GM19043 (cell line): Measurements from ENCODE around the gene SAP30.

ENCODE experiments used
- ATAC-seq: cut with Tn5 transposase; IDR thresholded peaks from one replicate; pipeline ENCODE4 v1.9.1; 2021; ENCODE audit warnings: low read depth; ENCODE audit not compliant: unreplicated experiment

The SAP30 gene

DNA sequence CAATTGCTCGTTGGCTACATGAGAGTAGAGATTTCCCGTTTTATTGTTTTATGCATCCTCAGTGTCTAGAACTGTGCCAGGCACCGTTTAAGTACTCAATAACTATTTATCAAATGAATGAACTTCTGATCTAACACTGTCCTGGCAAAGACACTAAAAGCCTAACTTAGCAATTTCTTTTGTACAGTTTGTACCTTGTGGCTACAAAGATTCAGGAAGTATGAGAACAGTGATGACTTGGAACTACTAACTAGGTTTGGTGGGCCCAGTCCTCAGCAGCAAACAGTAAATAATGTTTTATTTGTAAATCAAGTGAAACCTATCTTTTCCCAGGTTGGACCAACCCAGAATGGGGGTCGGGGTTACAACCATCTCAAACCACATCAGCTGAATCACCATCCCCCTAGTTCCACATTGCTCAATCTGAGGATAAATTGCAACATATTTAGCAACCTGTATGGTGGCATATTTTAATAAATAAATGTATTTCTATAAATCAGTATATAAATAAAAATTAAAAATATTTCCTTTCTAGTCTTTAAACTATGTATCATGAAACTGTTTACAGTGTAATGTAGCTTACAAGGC, 40.4 kb downstream of the SAP30 start:
- no peak for ATAC-seq

DNA sequence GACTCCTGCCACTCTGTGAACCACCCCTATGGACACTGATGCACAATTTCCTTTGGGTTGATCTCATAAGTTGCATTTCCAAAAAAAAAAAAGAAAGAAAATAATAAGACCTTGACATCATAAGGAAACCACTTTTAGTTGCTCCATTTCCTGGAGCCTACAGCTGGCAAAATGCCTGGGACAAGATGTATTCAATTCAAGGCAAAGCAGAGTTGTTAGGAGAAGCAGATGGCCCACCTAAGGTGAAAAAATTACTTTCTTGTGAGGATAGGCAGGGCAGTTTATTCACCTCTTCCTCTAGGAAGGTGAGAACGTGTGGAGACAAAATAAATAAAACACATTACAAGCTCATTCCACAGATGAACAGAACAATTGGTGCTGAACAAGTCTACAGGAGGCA, 42.3 kb downstream of the SAP30 start:
- ATAC-seq = no peak

DNA sequence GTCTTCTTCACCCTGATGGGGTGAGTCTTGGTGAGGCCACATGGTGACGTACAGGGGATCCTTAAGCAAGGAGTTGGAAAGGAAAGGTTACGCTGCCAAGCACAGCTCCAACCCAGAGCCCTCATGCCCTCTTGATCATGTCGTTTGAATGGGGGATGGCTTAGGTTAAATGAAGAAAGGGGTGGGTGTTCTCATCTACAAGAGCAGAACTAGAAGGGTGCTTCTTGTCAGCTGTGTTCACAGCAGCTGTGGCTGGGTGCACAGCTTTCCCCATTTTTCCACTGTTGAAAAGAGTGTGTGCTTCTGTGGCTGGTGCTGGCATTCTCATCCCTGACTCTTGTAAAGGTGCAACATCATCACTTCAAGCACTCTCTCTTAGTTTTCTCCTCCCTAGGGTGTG, 43.7 kb downstream of the SAP30 start:
- no peak for ATAC-seq

DNA sequence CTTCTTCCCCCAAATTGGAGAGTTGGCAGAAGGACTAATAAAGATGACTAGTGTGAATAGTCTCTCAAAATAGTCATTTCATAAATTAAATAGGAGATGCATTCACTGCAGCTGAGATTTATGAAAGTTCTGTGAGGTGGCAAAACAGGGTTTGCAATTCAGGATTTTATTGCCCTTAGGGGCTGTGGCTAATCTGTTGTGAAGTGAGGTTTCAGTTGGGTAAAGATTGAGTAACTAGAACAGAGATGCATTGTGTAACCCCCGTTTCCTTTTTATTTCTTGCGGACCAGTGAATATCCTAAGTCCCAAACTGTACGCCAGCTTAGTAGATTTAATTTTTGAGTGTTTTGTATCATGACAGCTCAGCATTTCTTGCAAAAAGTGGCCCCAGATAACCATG, 44.3 kb downstream of the SAP30 start:
- ATAC-seq = no peak

DNA sequence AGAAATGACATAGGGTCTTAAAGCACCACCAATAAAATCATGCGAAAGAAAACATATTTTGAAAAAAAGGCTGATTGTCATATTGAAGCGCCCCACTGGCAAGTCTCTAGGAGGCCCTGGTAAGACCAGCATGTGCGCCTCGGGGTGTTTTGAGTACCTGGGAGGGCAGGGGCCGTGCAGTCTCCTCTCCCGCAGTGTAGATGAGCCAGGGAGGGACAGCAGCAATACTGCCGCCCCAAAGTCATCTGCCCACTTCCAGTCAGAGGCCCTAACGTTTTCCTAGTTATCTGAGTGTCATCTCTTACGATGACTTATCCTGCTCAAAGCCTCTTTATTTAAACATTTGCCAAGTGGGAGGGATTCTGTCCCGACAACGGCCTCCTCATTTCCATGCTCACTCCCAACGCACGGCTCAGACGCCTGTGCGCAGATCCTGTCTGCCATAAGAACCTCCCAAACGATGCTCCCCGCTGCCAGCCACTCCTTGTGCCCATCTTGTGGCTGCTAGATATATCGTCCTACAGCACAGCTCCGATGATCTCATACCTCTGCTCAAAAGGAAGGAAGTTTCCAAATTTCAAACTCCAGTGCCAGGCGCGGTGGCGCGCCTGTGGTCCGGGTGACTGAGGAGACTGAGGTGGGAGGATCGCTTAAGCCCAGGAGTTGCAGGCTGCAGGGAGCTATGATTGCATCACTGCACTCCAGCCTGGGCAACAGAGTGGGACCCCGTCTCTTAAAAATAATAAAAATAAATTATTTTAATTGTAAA, 45.3 kb downstream of the SAP30 start:
- ATAC-seq = peak; percentile 24

DNA sequence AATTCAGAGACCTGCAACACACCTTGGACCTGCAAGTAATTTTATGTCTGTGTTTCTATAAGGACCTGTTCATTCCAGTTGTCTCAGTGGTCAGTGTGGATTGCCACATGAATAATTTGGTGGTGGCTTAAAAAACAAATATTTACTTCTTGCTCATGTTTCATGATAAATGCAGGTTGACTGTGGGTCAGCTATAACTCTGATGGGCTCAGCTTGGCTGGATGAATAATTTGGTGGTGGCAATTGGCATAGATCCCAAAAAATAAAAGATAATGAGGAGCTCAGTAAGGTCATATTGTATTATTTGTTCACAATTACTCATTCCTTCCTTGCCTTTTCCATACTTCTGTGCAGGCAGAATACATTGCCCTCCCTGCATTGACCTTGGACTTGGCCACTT, 47.1 kb downstream of the SAP30 start:
- ATAC-seq = no peak

DNA sequence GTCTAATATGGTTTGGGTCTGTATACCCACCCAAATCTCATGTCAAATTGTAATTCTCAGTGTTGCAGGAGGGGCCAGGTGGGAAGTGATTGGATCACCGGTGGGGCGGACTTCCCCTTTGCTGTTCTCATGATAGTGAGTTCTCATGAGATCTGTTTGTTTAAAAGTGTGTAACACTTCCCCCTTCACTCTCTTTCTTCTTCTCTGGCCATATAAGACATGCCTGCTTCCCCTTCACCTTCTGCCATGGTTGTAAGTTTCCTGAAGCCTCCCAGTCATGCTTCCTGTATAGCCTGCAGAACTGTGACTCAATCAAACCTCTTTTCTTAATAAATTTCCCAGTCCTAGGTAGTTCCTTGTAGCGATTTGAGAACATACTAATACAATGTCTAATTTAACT, 47.9 kb downstream of the SAP30 start:
- ATAC-seq = no peak

DNA sequence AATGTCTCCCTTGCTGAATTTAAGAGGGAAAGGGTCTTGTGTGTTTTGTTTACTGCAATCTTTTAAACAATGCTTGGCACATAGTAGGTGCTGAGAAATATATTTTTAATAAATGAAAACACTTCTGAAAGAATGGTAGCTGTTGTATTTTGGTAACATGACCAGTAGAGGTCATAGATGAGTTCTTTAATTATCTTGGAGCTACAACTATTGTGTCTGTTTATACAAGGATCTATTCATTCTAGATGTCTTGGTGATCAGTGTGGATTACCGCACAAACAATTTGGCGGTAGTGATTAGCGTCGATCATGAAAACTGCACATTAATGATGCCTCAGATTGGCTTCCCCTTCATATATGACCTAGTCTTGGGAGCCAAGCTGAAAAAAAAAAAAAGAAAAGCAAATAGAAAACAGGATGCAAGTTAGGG, 49.6 kb downstream of the SAP30 start:
- no peak for ATAC-seq

DNA sequence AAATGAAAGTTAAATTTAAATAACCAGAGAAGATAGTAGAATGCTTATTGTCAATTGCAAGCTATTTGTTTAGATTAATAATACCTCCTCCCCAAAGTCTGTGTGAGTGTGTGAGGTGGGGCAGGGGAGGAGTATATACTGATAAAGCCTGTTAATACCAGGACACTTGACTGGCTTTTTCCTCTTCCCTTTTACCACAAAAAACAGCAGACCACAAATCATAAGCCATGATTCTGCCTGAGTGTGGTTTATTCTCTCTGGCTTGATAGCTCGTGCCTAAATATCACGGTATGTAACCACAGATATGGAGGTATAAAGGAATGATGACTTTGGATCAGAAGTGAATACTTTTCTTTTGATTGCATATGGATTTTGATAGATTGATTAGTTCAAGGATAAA, 50.0 kb downstream of the SAP30 start:
- ATAC-seq = no peak

DNA sequence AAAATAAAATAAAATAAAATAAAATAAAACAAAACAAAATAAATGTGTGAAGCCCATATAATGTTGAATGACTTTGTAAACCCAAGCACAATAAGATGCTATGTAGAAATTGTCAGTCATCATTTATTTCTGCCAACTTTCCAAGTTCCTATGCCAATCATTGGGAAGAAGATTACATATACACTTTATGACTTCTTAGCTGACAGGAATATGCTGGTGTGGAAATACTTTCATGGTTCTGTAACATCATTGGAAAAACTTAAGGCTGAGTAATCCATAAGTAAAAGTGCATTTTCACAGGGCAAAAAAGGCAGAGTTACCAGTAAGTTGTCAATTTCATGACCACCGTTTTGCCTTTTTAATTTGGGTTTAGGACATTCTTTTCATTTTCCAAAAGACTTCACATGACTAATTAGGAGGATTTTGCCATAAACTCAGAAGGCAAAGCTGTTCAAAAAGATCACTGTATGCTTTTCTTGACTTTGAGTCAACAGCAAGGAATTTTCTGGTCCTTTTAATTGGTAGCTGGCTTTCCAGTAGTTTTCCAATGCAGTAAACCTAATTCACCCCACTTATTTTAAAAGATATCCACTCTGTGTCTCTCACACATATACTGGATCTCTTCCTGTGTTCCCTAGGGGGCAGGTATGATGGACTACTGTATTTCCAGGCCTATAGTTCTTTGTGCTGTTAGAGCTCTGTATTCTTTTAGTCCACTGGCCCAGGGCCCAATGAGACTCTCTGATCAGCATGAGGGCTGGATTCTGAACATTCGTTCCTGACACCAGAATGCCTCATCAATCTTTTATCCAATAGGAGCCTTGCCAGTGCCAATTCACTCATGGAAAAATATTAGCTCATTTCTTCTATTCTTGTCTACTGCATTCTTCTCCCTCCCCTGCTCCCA, 54.4 kb downstream of the SAP30 start:
- ATAC-seq = no peak

DNA sequence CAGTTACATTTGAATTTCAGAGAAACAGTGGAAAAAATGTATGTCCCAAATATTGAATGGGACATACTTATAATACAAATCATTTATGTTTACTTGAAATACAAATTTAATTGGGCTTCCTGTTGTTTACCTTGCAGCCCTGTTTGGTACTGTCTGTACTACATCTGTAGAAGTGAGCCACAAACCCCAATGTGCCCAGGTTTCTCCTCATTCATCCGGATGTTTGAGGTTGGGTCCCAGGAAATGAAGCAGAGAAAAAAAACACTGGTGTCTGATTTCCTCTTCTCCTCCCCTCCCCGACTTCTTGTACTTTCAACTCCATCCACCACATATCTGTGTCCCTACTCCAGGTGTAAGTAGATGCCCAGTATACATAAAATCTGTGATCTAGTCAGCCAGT, 55.3 kb downstream of the SAP30 start:
- ATAC-seq = no peak
